B cell (primary cell): Measurements from ENCODE around the gene GLB1L2.

Experiments
- EZH2 ChIP-seq: IDR thresholded peaks from 2 replicates; pipeline ENCODE4 v1.6.1; 2012; ENCODE audit warnings: borderline replicate concordance, low read depth, mild to moderate bottlenecking, moderate library complexity, low read length; ENCODE audit not compliant: insufficient read depth, poor library complexity, severe bottlenecking
- TF ChIP-seq, protein P1 (sequence below): fragments of 200-600 bp; IDR thresholded peaks from one replicate; pipeline ENCODE4 v1.8.0; 2022; ENCODE audit warnings: antibody characterized with exemption, mild to moderate bottlenecking

DNA sequence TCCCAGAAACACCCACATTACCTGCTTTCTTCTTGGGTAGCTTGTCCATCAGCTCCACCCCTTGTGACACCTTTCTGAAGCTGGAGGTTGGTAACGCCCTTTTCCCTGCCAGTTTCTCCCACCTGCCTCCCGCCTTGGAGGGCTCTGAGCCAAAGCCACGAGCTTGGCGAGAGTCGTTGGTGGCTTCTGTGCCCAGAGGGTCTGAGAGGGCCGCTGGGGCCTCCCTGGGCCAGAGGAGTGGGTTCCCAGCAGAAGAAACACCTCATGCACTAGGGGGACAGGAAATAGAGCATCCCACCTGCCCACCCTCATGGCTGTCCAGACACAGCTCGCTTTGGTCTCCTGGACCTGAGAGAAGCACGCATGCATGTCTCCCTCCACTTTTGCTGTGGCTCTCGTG, 42.4 kb downstream of the GLB1L2 start:
- TF ChIP-seq, protein P1, sequence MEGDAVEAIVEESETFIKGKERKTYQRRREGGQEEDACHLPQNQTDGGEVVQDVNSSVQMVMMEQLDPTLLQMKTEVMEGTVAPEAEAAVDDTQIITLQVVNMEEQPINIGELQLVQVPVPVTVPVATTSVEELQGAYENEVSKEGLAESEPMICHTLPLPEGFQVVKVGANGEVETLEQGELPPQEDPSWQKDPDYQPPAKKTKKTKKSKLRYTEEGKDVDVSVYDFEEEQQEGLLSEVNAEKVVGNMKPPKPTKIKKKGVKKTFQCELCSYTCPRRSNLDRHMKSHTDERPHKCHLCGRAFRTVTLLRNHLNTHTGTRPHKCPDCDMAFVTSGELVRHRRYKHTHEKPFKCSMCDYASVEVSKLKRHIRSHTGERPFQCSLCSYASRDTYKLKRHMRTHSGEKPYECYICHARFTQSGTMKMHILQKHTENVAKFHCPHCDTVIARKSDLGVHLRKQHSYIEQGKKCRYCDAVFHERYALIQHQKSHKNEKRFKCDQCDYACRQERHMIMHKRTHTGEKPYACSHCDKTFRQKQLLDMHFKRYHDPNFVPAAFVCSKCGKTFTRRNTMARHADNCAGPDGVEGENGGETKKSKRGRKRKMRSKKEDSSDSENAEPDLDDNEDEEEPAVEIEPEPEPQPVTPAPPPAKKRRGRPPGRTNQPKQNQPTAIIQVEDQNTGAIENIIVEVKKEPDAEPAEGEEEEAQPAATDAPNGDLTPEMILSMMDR = no peak
- TF ChIP-seq EZH2 = no peak
